Measurements from ENCODE around the gene MFAP4.

- TF ChIP-seq CTCF (tag by site-specific recombination; IDR thresholded peaks at IDR 0.05) (no peak), ZBTB49 (tag by site-specific recombination; IDR thresholded peaks at IDR 0.05; ENCODE audit: low read depth) (no peak), ZNF175 (tag by site-specific recombination; IDR thresholded peaks at IDR 0.05) (no peak), ZNF280D (tag by site-specific recombination; IDR thresholded peaks at IDR 0.05) (no peak), ZNF488 (tag by site-specific recombination; IDR thresholded peaks at IDR 0.05) (no peak), ZBTB11 (tag by site-specific recombination; conservative IDR thresholded peaks at IDR 0.05; ENCODE audit: low read depth) (no peak), KLF16 (tag by site-specific recombination; IDR thresholded peaks at IDR 0.05) (no peak), ZNF792 (tag by site-specific recombination; IDR thresholded peaks at IDR 0.05) (no peak), ZNF501 (tag by site-specific recombination; IDR thresholded peaks at IDR 0.05) (no peak)
Observed at GRCh38 chr17:19402171-19402570, 15.2 kb upstream of the MFAP4 start.
